A549 (cell line): ENCODE data around the gene GBE1. TPM values are rescaled to one million over a fixed set of nuclear protein-coding genes. Genes with fewer than 3 reads are reported as not detected.

Experiments used
- ATAC-seq, 2 experiments: fragments of 200-7000 bp in 1 of 2; fragments of >200 bp in 1 of 2; cut with Nextera tagmentation in 1 of 2; cut with Tn5 transposase in 1 of 2; 3 replicates each; pipeline versions ENCODE4 v1.8.0 to v1.9.1; 2018 to 2020; ENCODE audit warnings: mild to moderate bottlenecking in 1 of 2, moderate library complexity in 1 of 2
- CTCF ChIA-PET: fragments of 300-600 bp; sonication (Branson Sonifier 250); formaldehyde crosslinking; extraction: SDS; loops from one replicate; lab custom pipeline; 2021; ENCODE audit warnings: antibody characterized with exemption, inconsistent platforms; lab: Yijun Ruan, JAX
- POLR2A ChIA-PET: fragments of 350-600 bp; formaldehyde crosslinking; extraction: SDS; loops from one replicate; lab custom pipeline; 2021; ENCODE audit warnings: antibody characterized with exemption, inconsistent platforms; lab: Yijun Ruan, JAX
- DNase-seq, 2 experiments: peaks; one replicate each; pipeline versions ENCODE4 v3.0.0 to v3.0.0-alpha.2; 2011 to 2016; ENCODE audit warnings: low read depth in 1 of 2, low spot score in 1 of 2
- FAIRE-seq: peaks from 2 replicates; lab custom pipeline; 2011; peaks lifted over from hg19 to GRCh38; lab: Jason Lieb, UNC
- H3K27ac ChIP-seq, 2 experiments: fragments of >200 bp; sonication (Bioruptor Twin); formaldehyde crosslinking; 3 replicates each; pipeline ENCODE4 v1.5.1; 2016 to 2017
- H3K4me1 ChIP-seq: fragments of >200 bp; sonication (Bioruptor Twin); formaldehyde crosslinking; 3 replicates; pipeline ENCODE4 v1.6.1; 2016
- H3K4me2 ChIP-seq: fragments of >200 bp; sonication (Bioruptor Twin); formaldehyde crosslinking; 3 replicates; pipeline ENCODE4 v1.6.1; 2016
- H3K4me3 ChIP-seq: fragments of >200 bp; sonication (Bioruptor Twin); formaldehyde crosslinking; 3 replicates; pipeline ENCODE4 v1.5.1; 2016
- H3K9me3 ChIP-seq: fragments of >200 bp; sonication (Bioruptor Twin); formaldehyde crosslinking; 3 replicates; pipeline ENCODE4 v1.6.1; 2016
- CEBPB ChIP-seq, 2 experiments: fragments of >200 bp in 1 of 2; sonication (Bioruptor Twin) in 1 of 2; formaldehyde crosslinking in 1 of 2; IDR thresholded peaks; 2 replicates each; pipeline ENCODE4 v1.6.1; 2012 to 2016
- CHD2 ChIP-seq: fragments of 150-350 bp; IDR thresholded peaks from 2 replicates; pipeline ENCODE4 v1.6.1; 2014; ENCODE audit warnings: low read length; ENCODE audit not compliant: partially characterized antibody
- CTCF ChIP-seq: fragments of >200 bp; sonication (Bioruptor Twin); formaldehyde crosslinking; IDR thresholded peaks from 3 replicates; pipeline ENCODE4 v1.5.1; 2016
- E2F6 ChIP-seq: IDR thresholded peaks from 2 replicates; pipeline ENCODE4 v1.6.1; 2012; ENCODE audit warnings: low read depth, borderline replicate concordance
- EHF ChIP-seq: fragments of 250-450 bp; sonication (Bioruptor Pico); IDR thresholded peaks from 2 replicates; pipeline ENCODE4 v1.5.0; 2020; ENCODE audit warnings: mild to moderate bottlenecking
- EHMT2 ChIP-seq: fragments of 200-600 bp; sonication (generic); IDR thresholded peaks from 2 replicates; pipeline ENCODE4 v1.6.1; 2016; ENCODE audit warnings: antibody characterized with exemption, low read depth, mild to moderate bottlenecking, moderate library complexity
- EP300 ChIP-seq, 2 experiments: fragments of >200 bp; sonication (Bioruptor Twin); formaldehyde crosslinking; IDR thresholded peaks; 2 replicates in 1 of 2; 3 replicates in 1 of 2; pipeline ENCODE4 v1.6.1; 2016 to 2017
- ESRRA ChIP-seq: fragments of 150-350 bp; IDR thresholded peaks from 2 replicates; pipeline ENCODE4 v1.6.1; 2014; ENCODE audit warnings: mild to moderate bottlenecking, low read length, borderline replicate concordance
- GATA3 ChIP-seq: IDR thresholded peaks from 2 replicates; pipeline ENCODE4 v1.6.1; 2012; ENCODE audit warnings: borderline replicate concordance
- HMGXB4 ChIP-seq: fragments of 250-450 bp; sonication (Bioruptor Pico); IDR thresholded peaks from 2 replicates; pipeline ENCODE4 v1.5.0; 2021; ENCODE audit warnings: mild to moderate bottlenecking, moderate library complexity, borderline replicate concordance
- HOXB5 ChIP-seq: fragments of 250-450 bp; sonication (Bioruptor Pico); IDR thresholded peaks from 2 replicates; pipeline ENCODE4 v1.5.0; 2020; ENCODE audit warnings: mild to moderate bottlenecking, moderate library complexity
- KDM5A ChIP-seq: fragments of 200-600 bp; sonication (generic); IDR thresholded peaks from 2 replicates; pipeline ENCODE4 v1.6.1; 2016; ENCODE audit warnings: antibody characterized with exemption, mild to moderate bottlenecking
- MAX ChIP-seq: IDR thresholded peaks from 2 replicates; pipeline ENCODE4 v1.6.1; 2012
- MAZ ChIP-seq: fragments of 150-350 bp; IDR thresholded peaks from 2 replicates; pipeline ENCODE4 v1.6.1; 2014; ENCODE audit warnings: antibody characterized with exemption, low read depth, low read length, borderline replicate concordance
- POLR2AphosphoS2 ChIP-seq: conservative IDR thresholded peaks from 2 replicates; pipeline ENCODE4 v1.6.1; 2012; ENCODE audit warnings: low read length, improper control_type of control experiment, inconsistent platforms
- RAD21 ChIP-seq, 2 experiments: fragments of >200 bp in 1 of 2; sonication (Bioruptor Twin) in 1 of 2; formaldehyde crosslinking in 1 of 2; IDR thresholded peaks in 1 of 2; conservative IDR thresholded peaks in 1 of 2; 2 replicates in 1 of 2; 3 replicates in 1 of 2; pipeline ENCODE4 v1.6.1; 2012 to 2018; ENCODE audit warnings: inconsistent platforms in 1 of 2
- REST ChIP-seq: fragments of 200-600 bp; sonication (generic); IDR thresholded peaks from 2 replicates; pipeline ENCODE4 v1.6.1; 2016; ENCODE audit warnings: antibody characterized with exemption, mild to moderate bottlenecking, moderate library complexity
- SMC3 ChIP-seq: fragments of >200 bp; sonication (Bioruptor Twin); formaldehyde crosslinking; IDR thresholded peaks from 3 replicates; pipeline ENCODE4 v1.6.1; 2018; ENCODE audit warnings: inconsistent platforms
- TP53 ChIP-seq: fragments of 250-450 bp; sonication (Bioruptor Pico); IDR thresholded peaks from 2 replicates; pipeline ENCODE4 v1.5.0; 2021; ENCODE audit warnings: mild to moderate bottlenecking, moderate library complexity
- WGBS: methylation state at CpG from one replicate; pipeline ENCODE4 v1.1.6; 2017; ENCODE audit errors: missing lambda C conversion rate; 5-methylcytosine and 5-hydroxymethylcytosine counted together
- polyA plus RNA-seq, 4 experiments: library from polyadenylated mRNA; depleted of rRNA in 3 of 4; stranded (reverse); fragments of >200 nt; fragmentation: RNase III in 1 of 4; extraction: RNeasy Plus Mini Kit Qiagen cat#74134 plus additional on column Dnase treatment in 1 of 4; gene quantifications; 2 replicates in 3 of 4; 3 replicates in 1 of 4; pipeline ENCODE4 v1.2.3, GENCODE V29; 2011 to 2017

The GBE1 gene
- polyA plus RNA-seq, 2 of the 4 experiments (the other 2 are of a cell fraction), result 39.5 to 55.0 TPM

- TF ChIP-seq MAZ (no peak), MAX (no peak), ESRRA (no peak), TP53 (no peak), GATA3 (no peak), E2F6 (no peak)
Measured at GRCh38 chr3:81585056-81585455, 176.4 kb downstream of the GBE1 start (continued).

- FAIRE-seq (peak; percentile 96), DNase-seq (peak in 1 of 2 experiments; percentile 58)
Measured at GRCh38 chr3:81581966-81582599, 179.4 kb downstream of the GBE1 start.

GRCh38 chr3:81580355-81580754 is 181.1 kb downstream of the GBE1 start:
- Histone ChIP-seq H3K4me1 (no peaks in the 10 kb centered on the region), H3K4me3 (no peak overlapping the region), H3K9me3 (no peaks in the 10 kb centered on the region)
- CTCF ChIA-PET, result no interaction called here
- POLR2A ChIA-PET, result no interaction called here
- DNase-seq, result no peak
- no peak for ATAC-seq
- 87% methylated on average over 5 of the region's 5 CpGs for WGBS
- no peak for FAIRE-seq
- no peak for TF ChIP-seq MAX
- TF ChIP-seq HOXB5 (CRISPR knock-in tag), result no peak
- TF ChIP-seq MAZ, result no peak
- TF ChIP-seq, all 56 proteins: peak for 0
- Histone ChIP-seq H3K4me2 (no peak overlapping the region), H3K27ac (no peak overlapping the region)

More at GRCh38 chr3:81581966-81582599, 179.4 kb downstream of the GBE1 start:
- H3K4me3 ChIP-seq, result no peak overlapping the region
- POLR2A ChIA-PET, result no interaction called here
- WGBS, result 31% methylated on average over 5 of the region's 5 CpGs
- CTCF ChIA-PET, result interaction anchor here (0.7 to 2.3 kb wide), 13 partner anchors 9 to 551 kb away, joined by 3 to 10 read pairs (median 4); no protein-coding TSS in a partner anchor
- TF ChIP-seq REST, result no peak
- peak; percentile 77 for TF ChIP-seq CTCF
- TF ChIP-seq SMC3, result peak; percentile 80
- peak; percentile 73 to 75 for TF ChIP-seq RAD21 (conservative IDR thresholded peaks at IDR 0.05 in 1 of 2, IDR thresholded peaks at IDR 0.05 in 1 of 2)
- H3K27ac ChIP-seq, result no peak overlapping the region
- no peaks in the 10 kb centered on the region for H3K4me1 ChIP-seq
- peak; percentile 86 to 91; a peak in 4 of 6 replicates for ATAC-seq
- no peak overlapping the region for H3K4me2 ChIP-seq
- no peaks in the 10 kb centered on the region for H3K9me3 ChIP-seq

- no peaks in the 10 kb centered on the region for H3K9me3 ChIP-seq
- DNase-seq (no peak), ATAC-seq (no peak), FAIRE-seq (no peak)
- POLR2A ChIA-PET, result no interaction called here
- no peak overlapping the region for H3K4me2 ChIP-seq
- no peak overlapping the region for H3K27ac ChIP-seq
- WGBS, result 92% methylated on average over 2 of the region's 2 CpGs
- H3K4me3 ChIP-seq, result no peak overlapping the region
- CTCF ChIA-PET, result no interaction called here
- H3K4me1 ChIP-seq, result no peaks in the 10 kb centered on the region
- TF ChIP-seq EHMT2 (no peak), CTCF (no peak), EHF (no peak), EP300 (IDR thresholded peaks at IDR 0.05) (no peak), RAD21 (conservative IDR thresholded peaks at IDR 0.05 in 1 of 2, IDR thresholded peaks at IDR 0.05 in 1 of 2) (no peak), HMGXB4 (CRISPR knock-in tag) (no peak), CHD2 (no peak), KDM5A (no peak), POLR2AphosphoS2 (no peak), CEBPB (IDR thresholded peaks at IDR 0.05) (no peak)
Measured at GRCh38 chr3:81579744-81580143, 181.7 kb downstream of the GBE1 start.
